LNCaP clone FGC (cell line): ENCODE measurements around the gene RNH1.

ENCODE experiments used
- DNase-seq: peaks from one replicate; pipeline ENCODE4 v3.0.0-alpha.2; 2011; ENCODE audit warnings: low read depth
- H3K4me3 ChIP-seq: 2 replicates; pipeline ENCODE4 v1.5.1; 2011; ENCODE audit warnings: mild to moderate bottlenecking, low read depth, low read length, control low read depth
- CTCF ChIP-seq: IDR thresholded peaks from 2 replicates; pipeline ENCODE4 v1.5.1; 2012; ENCODE audit warnings: mild to moderate bottlenecking; ENCODE audit not compliant: control insufficient read depth, insufficient read depth; ENCODE audit errors: extremely low read depth

The RNH1 gene

GRCh38 chr11:501683-502287 lies 5.3 kb downstream of the RNH1 start:
- no peak overlapping the region for H3K4me3 ChIP-seq
- TF ChIP-seq CTCF, result no peak
- no peak for DNase-seq

- TF ChIP-seq CTCF, result no peak
- no peak for DNase-seq
These were observed 5.9 kb downstream of the RNH1 start for GRCh38 chr11:501001-501682.

DNA sequence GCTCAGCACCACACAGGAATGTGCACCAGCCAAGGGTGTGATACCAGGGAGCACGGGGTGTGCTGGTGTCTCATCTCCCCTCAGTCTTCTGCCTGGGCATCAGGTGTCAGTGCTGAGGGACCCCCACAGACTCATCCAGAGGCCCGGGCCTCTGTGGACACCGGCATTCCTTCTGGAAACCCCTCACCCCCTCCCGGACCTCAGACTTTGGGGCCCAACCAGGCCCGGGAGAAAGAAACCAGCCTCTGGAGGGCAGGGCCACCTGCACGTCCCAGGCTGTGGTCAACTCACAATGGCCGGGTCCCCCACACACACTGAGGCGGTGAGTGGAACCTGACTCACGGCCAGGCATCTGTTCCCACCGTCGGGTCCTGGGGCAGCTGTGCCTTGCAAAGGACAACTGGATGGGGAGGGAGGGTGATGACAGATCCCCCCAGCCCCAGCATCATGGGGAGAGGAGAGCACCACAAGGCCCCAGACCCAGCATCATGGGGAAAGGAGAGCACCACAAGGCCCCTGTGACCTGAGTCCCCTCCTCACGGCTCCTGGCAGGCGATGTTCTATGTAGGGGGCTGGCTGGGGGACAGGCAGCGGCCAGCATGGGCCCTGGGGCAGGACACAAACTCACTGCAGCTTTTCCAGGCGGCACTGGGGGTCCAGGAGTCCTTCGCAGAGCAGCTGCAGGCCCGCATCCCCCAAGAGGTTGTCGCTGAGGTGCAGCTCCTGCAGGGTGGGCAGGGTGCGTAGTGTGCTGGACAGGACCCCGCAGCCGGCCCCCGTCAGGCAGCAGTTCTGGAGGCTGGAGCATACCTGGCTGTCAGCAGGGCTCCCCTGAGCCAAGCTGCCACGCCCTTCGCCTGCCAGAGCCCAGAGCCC lies 7.6 kb downstream of the RNH1 start:
- no peak overlapping the region for H3K4me3 ChIP-seq
- no peak for TF ChIP-seq CTCF
- no peak for DNase-seq

More at GRCh38 chr11:501001-501682, 5.9 kb downstream of the RNH1 start:
- no peak overlapping the region for H3K4me3 ChIP-seq

DNA sequence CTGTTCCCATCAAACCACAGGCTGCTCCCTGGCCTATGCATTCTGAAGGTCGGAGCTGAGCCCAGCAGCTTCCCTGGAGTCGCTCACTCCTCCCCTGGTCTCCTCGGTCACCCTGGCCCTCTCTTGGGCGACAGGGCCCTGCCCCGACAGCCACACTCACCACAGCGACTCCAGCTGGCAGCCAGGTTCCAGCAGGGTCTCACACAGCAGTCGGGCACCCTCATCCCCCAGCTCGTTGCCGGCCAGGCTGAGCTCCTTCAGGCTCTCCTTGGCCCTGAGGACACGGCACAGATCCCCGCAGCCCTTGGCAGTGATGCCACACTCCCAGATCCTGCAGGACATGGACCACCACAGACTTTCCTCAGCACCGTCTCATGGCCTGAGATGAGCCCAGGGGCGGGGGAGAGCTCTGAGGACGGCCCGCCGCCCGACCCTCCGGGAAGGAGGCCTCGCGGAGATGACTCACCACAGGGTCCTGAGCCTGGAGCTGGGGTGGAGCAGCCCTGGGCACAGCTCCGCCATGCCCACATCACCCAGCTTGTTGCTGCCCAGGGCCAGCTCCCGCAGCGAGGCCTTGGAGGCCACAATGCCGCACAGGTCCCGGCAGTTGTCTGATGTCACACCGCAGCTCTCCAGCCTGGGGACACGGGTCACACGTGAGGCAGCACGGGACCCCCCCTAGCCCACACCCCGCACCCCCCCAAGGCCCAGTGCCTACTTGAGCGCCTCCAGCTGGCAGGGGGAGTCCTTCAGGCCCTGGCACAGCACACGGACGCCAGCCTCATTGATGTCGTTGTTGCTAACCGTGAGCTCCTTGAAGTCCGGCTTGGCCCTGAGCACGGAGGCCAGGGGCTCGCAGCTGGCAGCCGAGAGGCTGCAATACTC lies 8.5 kb downstream of the RNH1 start:
- H3K4me3 ChIP-seq, result no peak overlapping the region
- no peak for DNase-seq
- no peak for TF ChIP-seq CTCF

DNA sequence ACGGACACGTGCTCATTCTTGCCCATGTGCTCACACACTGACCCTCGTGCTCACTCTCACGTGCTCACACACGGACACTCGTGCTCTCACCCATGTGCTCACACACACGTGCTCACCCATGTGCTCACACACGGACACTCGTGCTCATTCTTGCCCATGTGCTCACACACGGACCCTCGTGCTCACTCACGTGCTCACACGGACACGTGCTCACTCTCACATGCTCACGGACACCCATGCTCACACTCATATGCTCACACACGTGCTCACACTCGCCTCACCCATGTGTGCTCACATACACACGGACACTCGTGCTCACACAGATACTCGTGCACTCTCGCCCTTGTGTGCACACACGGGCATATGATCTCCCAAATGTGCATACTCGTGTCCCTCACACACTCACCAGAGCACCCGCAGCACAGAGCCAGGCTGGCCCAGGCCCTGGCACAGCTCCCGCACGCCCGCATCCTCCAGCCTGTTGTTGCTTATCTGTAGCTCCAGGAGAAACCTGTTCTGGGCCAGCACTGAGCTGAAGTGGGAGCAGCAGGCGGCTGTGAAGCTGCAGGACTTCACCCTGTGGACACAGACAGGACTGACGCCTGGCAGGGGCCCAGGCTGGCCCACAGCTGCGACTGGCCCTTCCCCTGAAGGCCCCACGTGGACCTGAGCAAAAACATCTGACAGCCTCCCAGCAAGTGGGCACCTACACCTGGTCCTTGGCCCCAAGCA lies 9.3 kb downstream of the RNH1 start:
- TF ChIP-seq CTCF, result no peak
- no peak for DNase-seq
- no peak overlapping the region for H3K4me3 ChIP-seq

GRCh38 chr11:496834-497564 lies 10.0 kb downstream of the RNH1 start:
- no peak overlapping the region for H3K4me3 ChIP-seq
- no peak for TF ChIP-seq CTCF
- DNase-seq, result no peak
